Umbilical cord (tissue), 2 donors: ENCODE results near the gene GFRA1. TPM values are rescaled to one million over a fixed set of nuclear protein-coding genes. Genes with fewer than 3 reads are reported as not detected.
"Not testable (repeated sequence)": the region's sequence is repeated elsewhere in the genome, so short reads cannot be mapped to it uniquely, and the experiment has no call there.

Source experiments
- DNase-seq: peaks from one replicate; pipeline ENCODE4 v3.0.0-alpha.2; 2015; ENCODE audit warnings: low spot score
- total RNA-seq: library from RNA; depleted of rRNA; stranded (reverse); fragments of >200 nt; gene quantifications from one replicate; pipeline ENCODE4 v1.2.3, GENCODE V29; 2014; ENCODE audit warnings: low replicate concordance; ENCODE audit not compliant: insufficient read depth

GFRA1 gene
- total RNA-seq, 1 donor from 2014 or later: 7.2 TPM

DNA sequence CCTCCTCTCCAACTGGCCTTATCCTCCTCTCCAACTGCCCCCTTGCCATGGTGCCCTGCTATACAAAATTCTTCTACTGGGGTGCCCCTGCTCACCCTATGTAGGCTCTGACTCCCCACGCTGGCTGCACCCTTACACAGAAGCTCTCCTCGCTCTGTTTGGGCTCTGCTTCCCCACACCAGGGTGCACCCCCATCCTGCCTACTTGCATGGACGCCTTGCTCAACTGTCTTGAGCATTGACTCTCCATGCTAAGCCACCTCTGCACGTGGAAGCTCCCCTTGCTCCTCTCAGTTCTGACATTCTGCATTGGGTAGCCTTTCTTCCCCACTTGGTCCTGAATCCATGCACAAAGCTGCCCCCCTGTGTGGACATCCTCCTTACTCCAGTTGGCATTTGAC lies 231.1 kb downstream of the GFRA1 start:
- no peak for DNase-seq

DNA sequence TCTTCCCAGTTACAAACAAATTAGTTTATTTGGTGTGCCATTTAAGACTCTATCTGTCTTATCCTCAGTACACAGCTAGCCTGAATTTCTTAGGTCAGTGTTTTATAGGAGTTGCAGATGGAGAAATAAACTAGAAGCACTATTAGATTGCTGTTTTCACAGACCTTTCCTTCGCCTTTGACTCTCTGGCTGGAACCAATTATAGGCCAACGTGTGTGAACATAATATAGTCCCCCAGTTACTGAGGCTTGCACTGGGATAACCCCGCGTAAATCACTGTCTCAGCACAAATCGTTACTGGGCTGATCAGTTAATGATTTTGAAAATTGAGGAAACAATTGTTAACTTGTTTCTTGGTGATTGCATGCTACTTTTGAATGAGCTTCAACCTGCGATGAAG lies 233.4 kb downstream of the GFRA1 start:
- no peak for DNase-seq

DNA sequence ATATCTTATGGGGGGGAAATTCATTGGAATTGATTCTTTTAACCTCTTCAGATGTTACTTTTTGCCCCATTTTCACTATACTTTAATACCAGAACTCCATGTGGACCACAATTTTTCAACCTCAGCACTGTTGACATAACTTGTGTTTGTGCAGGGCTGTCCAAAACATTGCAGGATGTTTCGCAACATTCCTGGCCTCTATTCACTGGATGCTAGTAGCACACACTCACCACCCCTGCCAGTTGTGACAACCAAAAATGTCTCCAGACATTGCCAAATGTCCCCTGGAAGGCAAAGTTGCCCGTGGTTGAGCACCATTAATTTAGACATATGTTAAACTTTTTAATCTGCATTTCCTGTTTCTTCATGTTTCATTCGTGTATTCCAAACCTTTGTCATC lies 234.7 kb downstream of the GFRA1 start:
- DNase-seq: no peak

DNA sequence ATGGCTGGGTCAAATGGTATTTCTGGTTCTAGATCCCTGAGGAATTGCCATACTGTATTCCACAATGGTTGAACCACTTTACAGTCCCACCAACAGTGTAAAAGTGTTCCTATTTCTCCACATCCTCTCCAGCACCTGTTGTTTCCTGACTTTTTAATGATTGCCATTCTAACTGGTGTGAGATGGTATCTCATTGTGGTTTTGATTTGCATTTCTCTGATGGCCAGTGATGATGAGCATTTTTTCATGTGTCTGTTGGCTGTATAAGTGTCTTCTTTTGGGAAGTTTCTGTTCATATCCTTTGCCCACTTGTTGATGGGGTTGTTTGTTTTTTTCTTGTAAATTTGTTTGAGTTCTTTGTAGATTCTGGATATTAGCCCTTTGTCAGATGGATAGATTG lies 237.6 kb downstream of the GFRA1 start:
- DNase-seq: not testable (repeated sequence)

DNA sequence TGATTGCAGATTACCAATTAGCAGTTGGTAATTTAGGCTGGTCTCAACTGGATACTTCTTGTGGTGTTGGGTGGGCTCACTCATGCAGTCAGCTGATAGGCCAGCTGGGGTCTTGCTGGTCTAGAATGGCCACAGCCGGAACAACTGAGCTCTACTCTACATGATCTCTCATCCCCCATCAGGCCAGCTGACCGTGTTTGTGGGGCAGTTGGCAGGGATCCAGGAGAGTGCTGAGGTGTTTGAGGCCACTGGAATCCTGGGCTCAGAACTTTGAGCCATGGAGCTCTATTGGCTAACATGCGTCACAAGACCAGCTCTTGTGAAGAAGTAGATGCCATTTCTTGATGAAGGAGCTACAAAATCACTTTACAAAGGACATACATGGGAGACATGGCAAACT lies 242.4 kb downstream of the GFRA1 start:
- no peak for DNase-seq

DNA sequence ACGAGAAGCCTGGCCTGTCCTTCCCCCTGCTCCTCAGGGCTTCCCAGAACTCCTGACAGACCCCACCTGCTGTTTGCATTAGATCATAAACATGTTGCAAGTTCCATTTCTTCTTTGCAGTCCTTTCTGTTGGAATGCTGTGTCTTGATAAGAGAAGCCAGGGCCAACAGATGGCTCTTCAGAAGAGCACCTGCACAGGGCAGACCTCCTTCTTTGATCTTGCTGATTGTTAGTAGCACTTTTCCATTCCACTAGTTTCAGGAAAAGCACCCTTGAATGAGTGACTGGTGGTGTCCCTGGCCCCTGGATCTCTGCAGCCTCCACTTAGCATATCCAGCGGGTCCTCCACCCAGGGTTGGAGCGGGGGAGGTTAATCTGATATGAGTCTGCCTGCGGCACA lies 243.2 kb downstream of the GFRA1 start:
- DNase-seq: no peak

DNA sequence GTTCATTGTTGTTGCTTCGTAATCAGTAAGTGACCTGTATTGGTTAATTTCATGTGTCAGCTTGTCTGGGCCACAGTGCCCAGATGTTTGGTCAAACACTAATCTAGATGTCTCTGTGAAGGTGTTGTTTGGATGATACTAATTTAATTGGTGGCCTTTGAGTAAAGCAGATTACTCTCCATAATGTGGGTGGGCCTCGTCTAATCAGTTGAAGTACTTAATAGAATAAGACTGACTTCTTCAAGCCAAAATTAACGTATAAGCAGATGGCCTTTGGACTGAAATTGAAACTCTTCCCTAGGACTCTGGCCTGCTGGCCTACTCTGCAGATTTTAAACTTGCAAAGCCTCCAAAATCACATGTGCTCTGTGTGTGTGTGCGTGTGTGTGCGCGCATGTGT lies 245.7 kb downstream of the GFRA1 start:
- no peak for DNase-seq

DNA sequence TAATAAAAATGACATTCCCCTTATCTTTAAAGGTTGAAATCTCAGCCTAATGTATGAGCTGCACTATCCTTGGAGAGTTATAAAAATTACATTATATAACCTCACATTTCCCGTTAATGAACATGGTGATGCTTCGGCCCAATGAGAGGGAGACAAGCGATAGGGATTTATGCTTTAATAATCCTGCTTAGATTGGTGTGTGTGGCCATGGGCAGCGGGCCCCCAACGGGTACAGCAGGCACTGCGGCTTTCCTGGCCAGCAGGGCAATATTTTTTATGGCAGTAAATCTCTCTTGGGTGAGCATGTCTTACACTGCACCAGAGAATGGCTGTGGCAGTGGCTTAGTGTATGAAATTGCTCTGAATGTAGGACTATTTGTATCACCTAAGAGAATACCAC lies 246.3 kb downstream of the GFRA1 start:
- no peak for DNase-seq

DNA sequence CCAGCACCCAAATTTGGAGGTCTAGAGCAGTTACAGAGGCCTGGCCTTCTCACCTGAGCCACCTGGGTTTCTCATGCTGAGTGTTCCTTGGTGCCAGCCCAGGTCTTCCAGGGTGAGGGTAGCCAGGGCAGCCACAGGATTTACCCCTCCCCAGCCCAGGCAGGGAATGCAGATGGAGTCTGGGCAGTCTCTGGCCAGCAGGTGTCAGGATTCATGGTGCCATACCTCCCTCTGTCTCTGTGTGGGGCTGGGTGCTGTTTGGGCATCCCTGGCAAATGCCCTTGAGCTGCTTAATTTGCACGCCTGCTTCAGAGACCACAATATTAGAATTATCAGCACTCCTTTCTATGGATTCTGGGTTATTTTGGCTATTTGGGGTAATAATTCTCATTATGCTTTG lies 246.7 kb downstream of the GFRA1 start:
- no peak for DNase-seq

DNA sequence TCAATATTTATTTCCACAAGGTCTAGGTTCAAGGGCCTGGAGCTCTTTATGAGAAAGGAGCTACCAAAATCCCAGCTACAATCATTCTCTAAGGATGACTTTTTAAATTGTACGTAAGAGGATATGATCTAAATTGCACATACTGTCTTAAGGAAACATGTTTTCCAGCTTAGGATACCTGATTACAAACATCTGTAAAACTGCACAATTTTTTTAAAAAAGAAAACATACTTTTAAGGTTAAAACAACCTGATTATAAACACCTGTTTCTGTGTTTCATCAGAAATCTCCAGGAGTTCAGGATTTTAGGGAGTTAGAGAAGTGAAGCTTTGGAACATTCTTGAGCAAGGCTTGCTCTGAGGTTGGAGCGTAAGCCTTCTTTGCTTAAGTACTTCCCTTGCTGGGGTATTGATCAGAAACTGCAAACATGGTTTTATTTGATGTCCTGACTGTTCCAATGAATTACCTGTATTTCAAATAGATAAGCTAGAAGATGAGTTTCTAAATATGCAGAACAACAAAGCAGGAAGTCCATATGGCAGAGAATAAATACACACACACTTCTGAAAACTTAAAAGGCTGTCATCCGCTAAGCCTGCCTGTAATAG lies 248.6 kb downstream of the GFRA1 start:
- no peak for DNase-seq

DNA sequence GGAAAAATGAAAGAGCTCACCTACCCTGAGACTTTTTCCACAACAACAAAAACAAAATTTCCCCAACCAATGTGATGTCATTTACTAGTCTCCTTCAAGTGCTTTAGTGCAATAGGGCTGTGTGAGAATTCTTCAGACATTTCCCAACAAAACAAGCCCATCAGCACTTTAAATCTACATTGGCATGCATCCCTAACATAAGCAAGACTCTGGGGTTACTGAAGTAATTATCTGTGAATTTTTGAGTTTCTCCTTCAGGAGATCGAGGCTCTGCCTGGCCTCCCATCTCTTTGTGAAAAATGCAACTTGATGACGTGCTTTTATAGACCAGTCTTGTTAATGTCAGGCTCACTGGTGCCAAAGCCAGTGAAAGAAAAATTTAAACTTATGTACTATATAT lies 255.6 kb downstream of the GFRA1 start:
- peak; percentile 46 for DNase-seq

DNA sequence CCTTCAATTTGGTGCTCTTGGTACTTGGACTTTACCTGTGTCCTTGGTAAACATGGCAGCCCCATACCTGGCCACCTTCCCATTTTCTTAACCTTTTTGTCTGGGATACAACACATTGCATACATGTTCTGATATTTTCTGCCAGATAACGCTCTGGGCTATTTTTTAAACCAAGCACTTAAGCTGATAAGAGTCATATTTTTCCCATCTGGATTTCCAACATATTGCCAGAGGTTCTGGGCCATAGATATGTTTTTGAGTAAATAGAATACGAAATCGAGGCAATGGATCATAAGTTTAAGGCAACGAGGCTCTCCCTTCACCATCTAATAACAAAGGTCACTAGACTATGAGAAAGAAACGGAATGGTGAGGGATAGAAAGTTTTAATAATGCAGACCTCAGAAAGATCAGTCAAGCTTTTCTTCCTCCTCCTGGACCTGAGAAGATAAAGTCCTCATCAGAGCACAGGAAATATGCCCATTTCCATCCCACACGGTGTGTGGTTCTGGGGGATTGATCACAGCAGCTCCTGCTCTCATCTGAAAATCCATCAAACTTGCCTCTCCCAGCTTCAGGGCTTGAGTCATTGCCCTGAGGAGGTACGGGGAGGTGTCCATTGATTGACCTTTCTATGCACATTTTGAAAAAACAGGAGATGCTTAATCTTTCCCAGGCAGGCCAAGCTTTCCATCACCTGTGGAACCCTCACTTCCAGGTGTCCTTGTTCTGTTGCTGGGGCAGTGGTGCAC lies 257.2 kb downstream of the GFRA1 start:
- DNase-seq: peak; percentile 70

DNA sequence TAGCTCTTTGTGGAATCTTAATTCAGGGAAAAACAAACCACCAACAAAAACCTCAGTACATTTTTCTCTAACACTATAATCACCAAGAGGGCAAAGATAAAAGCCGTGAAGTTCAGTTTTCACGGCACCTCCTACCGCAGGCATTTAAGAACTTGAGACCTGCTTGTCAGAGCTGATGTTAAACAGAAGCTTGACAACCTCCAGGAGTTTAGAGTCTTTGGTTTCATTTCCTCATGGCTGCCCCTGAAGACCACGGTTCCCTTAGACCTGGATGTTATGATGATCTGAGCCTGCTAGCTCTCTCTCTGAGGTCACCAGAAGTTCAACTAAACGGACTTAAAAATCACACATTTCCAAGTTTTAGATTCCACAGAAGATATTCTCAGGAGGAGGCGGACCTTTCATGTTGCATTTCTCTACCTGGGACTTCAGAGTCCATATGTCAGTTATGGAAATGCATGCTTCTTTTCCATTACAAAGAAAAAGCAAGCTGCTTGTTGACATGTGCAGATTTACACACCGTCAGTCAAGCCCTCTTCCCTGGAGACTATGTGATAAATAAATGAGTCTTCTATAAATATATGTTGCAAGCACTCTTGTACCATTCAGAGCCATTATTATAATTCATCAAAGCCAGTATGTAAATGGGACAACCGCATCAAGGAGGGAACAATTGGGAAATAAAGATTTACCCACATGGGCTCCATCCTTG lies 258.0 kb downstream of the GFRA1 start:
- DNase-seq: peak; percentile 98

DNA sequence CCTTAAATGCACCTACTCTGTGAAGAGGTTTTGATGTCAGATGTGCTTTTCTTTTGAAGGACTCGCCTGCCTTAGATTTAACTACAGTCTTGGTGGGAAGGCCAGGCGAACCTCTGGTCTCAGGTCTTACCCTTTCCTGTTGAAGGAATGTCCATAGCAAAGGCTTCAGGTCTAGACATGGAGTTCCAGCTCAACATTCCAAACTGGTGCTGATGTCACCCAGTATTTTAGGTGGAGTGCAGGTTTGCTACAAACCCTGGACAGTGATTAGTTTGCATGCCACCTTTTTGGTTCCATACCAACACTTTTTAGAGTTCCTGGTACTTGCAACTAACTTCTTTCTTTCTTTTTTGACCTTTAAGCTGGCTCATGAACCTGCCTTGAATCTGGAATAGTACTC lies 258.7 kb downstream of the GFRA1 start:
- no peak for DNase-seq

DNA sequence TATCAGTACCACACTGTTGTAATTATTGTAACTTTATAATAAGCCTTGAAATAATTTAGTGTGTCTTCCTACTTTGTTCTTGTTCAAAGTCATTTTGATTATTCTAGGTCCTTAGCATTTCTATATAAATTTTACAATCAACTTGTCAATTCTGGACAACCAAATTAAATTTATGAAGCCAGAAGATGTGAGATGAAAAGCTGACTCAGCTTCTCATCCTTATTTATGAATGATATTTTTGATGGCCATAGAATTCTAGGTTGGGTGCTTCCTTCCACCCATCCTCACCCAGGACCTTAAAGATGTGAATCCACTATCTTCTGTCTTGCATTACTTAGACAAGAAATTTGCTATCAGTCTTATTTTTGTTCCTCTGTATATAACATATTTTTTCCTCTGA lies 261.1 kb downstream of the GFRA1 start:
- DNase-seq: no peak

DNA sequence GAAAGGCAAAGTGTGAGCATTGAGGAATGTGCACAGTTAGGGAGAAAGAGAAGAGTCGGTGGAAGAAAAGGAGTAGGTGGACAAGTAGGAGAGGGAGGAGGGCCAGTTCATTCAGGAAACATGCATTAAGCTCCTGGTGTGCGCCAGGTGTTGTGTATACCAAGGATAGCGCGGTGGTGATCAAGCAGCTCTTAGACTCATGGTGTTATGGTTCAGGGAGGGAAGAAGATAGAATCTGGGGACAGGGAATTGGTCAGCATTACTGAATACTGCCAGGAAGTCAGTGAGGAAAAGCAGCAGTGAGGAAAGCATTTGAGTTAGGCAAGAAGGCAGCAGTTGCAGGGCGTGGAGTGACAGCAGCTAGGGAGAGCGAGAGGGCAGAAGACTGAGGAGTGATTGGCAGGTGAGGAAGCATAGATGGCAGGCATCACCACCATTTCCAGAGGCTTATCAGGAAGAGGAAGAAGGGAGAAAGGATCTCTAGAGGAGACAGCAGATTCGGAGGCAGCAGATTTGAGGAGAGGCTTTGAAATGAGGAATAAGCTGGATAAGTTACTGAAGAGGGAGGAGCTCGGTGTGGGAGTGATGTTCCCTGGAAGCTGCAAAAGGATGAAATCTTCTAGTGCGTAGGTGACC lies 265.6 kb downstream of the GFRA1 start:
- DNase-seq: no peak

Other genes with a start within 250 kb of the GFRA1 start
- gene CCDC172, start 51.2 kb upstream of the GFRA1 start, total RNA-seq: 2.9 TPM
- gene PNLIPRP3, start 154.6 kb upstream of the GFRA1 start, total RNA-seq: 0.96 TPM